Measurements from ENCODE around the gene LILRA2. TPM values are rescaled to one million over a fixed set of nuclear protein-coding genes. Genes with fewer than 3 reads are reported as not detected.

The LILRA2 gene
- total RNA-seq, 1 experiment from 2014 or later = not detected

DNA sequence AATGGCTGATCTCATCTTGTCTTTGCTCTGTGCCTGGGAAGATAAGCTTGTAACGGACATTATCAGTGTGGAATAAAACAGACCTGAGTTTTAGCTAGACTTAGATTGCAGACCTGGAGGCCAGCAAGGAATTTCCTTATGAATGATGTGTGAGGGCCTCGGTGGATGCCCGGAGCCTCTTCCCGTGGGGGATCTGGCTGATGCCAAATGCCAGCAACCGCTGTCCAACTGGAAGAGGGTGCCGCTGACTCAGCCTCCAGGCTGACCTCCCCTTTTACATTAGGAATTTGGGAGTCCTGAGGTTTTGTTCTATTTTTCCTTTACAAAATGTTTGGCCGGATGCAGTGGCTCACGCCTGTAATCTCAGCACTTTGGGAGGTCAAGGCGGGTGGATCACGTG lies 19.6 kb upstream of the LILRA2 start:
- CTCF ChIA-PET = interaction anchor here (0.7 kb wide), 1 partner anchor 40 kb away, joined by 5 read pairs; no protein-coding TSS in a partner anchor
- ATAC-seq = no peak

DNA sequence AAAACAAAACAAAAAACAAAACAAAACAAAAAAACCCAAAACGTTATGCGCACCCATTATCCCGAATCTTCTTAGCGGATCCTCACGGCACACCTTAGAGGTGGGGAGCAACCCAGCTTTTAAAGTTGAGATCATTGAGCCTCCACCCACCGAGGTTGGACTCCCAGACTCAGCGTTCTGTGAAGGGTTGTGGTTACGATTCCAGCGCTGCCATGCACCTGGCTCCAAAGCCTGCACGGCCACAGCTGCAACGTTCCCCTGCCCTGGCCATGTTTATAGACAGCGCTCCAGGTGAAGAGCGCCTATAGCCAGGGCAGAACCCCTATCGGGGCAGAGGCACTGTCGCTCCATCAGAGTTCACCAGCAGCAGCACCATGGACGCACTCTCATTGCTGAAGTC lies 18.7 kb upstream of the LILRA2 start:
- POLR2A ChIA-PET = no interaction called here
- Mint-ChIP-seq H3K4me3 (no peak overlapping the region), H3K9me3 (peaks cover 59% of the 10 kb centered on the region), H3K36me3 (peaks cover 45% of the 10 kb centered on the region), H3K4me1 (no peaks in the 10 kb centered on the region), H3K27ac (no peak overlapping the region), H3K27me3 (ENCODE audit: low read depth) (peaks cover 7% of the 10 kb centered on the region)
- TF ChIP-seq ESRRA (CRISPR knock-in tag; IDR thresholded peaks at IDR 0.05; ENCODE audit: borderline replicate concordance) (no peak), ZNF671 (CRISPR knock-in tag; IDR thresholded peaks at IDR 0.05) (no peak), ZNF396 (CRISPR knock-in tag; IDR thresholded peaks at IDR 0.05; ENCODE audit: borderline replicate concordance) (no peak), NR1H2 (CRISPR knock-in tag; IDR thresholded peaks at IDR 0.05) (no peak), GABPB1 (CRISPR knock-in tag; IDR thresholded peaks at IDR 0.05) (no peak), HMGA2 (CRISPR knock-in tag; IDR thresholded peaks at IDR 0.05) (no peak), KAT7 (CRISPR knock-in tag; IDR thresholded peaks at IDR 0.05; ENCODE audit: borderline replicate concordance) (no peak), ZNF317 (CRISPR knock-in tag; IDR thresholded peaks at IDR 0.05; ENCODE audit: borderline replicate concordance, low read depth) (no peak), SMAD4 (CRISPR knock-in tag; IDR thresholded peaks at IDR 0.05) (no peak)
- TF ChIP-seq, protein P1, sequence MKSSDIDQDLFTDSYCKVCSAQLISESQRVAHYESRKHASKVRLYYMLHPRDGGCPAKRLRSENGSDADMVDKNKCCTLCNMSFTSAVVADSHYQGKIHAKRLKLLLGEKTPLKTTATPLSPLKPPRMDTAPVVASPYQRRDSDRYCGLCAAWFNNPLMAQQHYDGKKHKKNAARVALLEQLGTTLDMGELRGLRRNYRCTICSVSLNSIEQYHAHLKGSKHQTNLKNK (CRISPR knock-in tag; IDR thresholded peaks at IDR 0.05) = no peak
- TF ChIP-seq, protein P2, sequence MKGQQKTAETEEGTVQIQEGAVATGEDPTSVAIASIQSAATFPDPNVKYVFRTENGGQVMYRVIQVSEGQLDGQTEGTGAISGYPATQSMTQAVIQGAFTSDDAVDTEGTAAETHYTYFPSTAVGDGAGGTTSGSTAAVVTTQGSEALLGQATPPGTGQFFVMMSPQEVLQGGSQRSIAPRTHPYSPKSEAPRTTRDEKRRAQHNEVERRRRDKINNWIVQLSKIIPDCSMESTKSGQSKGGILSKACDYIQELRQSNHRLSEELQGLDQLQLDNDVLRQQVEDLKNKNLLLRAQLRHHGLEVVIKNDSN (CRISPR knock-in tag; IDR thresholded peaks at IDR 0.05) = no peak
- TF ChIP-seq, protein P3, sequence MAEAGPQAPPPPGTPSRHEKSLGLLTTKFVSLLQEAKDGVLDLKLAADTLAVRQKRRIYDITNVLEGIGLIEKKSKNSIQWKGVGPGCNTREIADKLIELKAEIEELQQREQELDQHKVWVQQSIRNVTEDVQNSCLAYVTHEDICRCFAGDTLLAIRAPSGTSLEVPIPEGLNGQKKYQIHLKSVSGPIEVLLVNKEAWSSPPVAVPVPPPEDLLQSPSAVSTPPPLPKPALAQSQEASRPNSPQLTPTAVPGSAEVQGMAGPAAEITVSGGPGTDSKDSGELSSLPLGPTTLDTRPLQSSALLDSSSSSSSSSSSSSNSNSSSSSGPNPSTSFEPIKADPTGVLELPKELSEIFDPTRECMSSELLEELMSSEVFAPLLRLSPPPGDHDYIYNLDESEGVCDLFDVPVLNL (CRISPR knock-in tag; IDR thresholded peaks at IDR 0.05; ENCODE audit: borderline replicate concordance, low read depth) = no peak
- TF ChIP-seq, protein P4, sequence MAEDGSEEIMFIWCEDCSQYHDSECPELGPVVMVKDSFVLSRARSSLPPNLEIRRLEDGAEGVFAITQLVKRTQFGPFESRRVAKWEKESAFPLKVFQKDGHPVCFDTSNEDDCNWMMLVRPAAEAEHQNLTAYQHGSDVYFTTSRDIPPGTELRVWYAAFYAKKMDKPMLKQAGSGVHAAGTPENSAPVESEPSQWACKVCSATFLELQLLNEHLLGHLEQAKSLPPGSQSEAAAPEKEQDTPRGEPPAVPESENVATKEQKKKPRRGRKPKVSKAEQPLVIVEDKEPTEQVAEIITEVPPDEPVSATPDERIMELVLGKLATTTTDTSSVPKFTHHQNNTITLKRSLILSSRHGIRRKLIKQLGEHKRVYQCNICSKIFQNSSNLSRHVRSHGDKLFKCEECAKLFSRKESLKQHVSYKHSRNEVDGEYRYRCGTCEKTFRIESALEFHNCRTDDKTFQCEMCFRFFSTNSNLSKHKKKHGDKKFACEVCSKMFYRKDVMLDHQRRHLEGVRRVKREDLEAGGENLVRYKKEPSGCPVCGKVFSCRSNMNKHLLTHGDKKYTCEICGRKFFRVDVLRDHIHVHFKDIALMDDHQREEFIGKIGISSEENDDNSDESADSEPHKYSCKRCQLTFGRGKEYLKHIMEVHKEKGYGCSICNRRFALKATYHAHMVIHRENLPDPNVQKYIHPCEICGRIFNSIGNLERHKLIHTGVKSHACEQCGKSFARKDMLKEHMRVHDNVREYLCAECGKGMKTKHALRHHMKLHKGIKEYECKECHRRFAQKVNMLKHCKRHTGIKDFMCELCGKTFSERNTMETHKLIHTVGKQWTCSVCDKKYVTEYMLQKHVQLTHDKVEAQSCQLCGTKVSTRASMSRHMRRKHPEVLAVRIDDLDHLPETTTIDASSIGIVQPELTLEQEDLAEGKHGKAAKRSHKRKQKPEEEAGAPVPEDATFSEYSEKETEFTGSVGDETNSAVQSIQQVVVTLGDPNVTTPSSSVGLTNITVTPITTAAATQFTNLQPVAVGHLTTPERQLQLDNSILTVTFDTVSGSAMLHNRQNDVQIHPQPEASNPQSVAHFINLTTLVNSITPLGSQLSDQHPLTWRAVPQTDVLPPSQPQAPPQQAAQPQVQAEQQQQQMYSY (CRISPR knock-in tag; IDR thresholded peaks at IDR 0.05) = no peak
- TF ChIP-seq, protein P5, sequence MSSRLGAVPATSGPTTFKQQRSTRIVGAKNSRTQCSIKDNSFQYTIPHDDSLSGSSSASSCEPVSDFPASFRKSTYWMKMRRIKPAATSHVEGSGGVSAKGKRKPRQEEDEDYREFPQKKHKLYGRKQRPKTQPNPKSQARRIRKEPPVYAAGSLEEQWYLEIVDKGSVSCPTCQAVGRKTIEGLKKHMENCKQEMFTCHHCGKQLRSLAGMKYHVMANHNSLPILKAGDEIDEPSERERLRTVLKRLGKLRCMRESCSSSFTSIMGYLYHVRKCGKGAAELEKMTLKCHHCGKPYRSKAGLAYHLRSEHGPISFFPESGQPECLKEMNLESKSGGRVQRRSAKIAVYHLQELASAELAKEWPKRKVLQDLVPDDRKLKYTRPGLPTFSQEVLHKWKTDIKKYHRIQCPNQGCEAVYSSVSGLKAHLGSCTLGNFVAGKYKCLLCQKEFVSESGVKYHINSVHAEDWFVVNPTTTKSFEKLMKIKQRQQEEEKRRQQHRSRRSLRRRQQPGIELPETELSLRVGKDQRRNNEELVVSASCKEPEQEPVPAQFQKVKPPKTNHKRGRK (CRISPR knock-in tag; IDR thresholded peaks at IDR 0.05; ENCODE audit: borderline replicate concordance) = no peak
- ATAC-seq (no peak), DNase-seq (ENCODE audit: low spot score) (no peak)
- CTCF ChIA-PET = no interaction called here

More for the DNA sequence above, 19.6 kb upstream of the LILRA2 start:
- Mint-ChIP-seq H3K9me3 (peaks cover 61% of the 10 kb centered on the region), H3K36me3 (peaks cover 47% of the 10 kb centered on the region), H3K4me3 (no peak overlapping the region), H3K27ac (no peak overlapping the region), H3K4me1 (no peaks in the 10 kb centered on the region), H3K27me3 (ENCODE audit: low read depth) (peaks cover 7% of the 10 kb centered on the region)
- no peak for TF ChIP-seq ZNF396 (CRISPR knock-in tag; IDR thresholded peaks at IDR 0.05; ENCODE audit: borderline replicate concordance)
- TF ChIP-seq, protein P6, sequence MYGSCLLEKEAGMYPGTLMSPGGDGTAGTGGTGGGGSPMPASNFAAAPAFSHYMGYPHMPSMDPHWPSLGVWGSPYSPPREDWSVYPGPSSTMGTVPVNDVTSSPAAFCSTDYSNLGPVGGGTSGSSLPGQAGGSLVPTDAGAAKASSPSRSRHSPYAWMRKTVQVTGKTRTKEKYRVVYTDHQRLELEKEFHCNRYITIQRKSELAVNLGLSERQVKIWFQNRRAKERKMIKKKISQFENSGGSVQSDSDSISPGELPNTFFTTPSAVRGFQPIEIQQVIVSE (CRISPR knock-in tag; IDR thresholded peaks at IDR 0.05; ENCODE audit: borderline replicate concordance) = no peak
- TF ChIP-seq ZNF121 (CRISPR knock-in tag; IDR thresholded peaks at IDR 0.05) = no peak
- TF ChIP-seq, protein P7, sequence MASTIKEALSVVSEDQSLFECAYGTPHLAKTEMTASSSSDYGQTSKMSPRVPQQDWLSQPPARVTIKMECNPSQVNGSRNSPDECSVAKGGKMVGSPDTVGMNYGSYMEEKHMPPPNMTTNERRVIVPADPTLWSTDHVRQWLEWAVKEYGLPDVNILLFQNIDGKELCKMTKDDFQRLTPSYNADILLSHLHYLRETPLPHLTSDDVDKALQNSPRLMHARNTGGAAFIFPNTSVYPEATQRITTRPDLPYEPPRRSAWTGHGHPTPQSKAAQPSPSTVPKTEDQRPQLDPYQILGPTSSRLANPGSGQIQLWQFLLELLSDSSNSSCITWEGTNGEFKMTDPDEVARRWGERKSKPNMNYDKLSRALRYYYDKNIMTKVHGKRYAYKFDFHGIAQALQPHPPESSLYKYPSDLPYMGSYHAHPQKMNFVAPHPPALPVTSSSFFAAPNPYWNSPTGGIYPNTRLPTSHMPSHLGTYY (CRISPR knock-in tag; IDR thresholded peaks at IDR 0.05) = no peak
- TF ChIP-seq, protein P8, sequence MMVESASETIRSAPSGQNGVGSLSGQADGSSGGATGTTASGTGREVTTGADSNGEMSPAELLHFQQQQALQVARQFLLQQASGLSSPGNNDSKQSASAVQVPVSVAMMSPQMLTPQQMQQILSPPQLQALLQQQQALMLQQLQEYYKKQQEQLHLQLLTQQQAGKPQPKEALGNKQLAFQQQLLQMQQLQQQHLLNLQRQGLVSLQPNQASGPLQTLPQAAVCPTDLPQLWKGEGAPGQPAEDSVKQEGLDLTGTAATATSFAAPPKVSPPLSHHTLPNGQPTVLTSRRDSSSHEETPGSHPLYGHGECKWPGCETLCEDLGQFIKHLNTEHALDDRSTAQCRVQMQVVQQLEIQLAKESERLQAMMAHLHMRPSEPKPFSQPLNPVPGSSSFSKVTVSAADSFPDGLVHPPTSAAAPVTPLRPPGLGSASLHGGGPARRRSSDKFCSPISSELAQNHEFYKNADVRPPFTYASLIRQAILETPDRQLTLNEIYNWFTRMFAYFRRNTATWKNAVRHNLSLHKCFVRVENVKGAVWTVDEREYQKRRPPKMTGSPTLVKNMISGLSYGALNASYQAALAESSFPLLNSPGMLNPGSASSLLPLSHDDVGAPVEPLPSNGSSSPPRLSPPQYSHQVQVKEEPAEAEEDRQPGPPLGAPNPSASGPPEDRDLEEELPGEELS (CRISPR knock-in tag; IDR thresholded peaks at IDR 0.05) = no peak
- TF ChIP-seq FOXP1 (CRISPR knock-in tag; IDR thresholded peaks at IDR 0.05; ENCODE audit: borderline replicate concordance) = no peak
- TF ChIP-seq, protein P9, sequence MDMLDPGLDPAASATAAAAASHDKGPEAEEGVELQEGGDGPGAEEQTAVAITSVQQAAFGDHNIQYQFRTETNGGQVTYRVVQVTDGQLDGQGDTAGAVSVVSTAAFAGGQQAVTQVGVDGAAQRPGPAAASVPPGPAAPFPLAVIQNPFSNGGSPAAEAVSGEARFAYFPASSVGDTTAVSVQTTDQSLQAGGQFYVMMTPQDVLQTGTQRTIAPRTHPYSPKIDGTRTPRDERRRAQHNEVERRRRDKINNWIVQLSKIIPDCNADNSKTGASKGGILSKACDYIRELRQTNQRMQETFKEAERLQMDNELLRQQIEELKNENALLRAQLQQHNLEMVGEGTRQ (CRISPR knock-in tag; IDR thresholded peaks at IDR 0.05) = no peak
- TF ChIP-seq OVOL2 (CRISPR knock-in tag; IDR thresholded peaks at IDR 0.05; ENCODE audit: borderline replicate concordance) = no peak
- POLR2A ChIA-PET = no interaction called here
- DNase-seq (ENCODE audit: low spot score) = no peak

Data from WTC11 (cell line).